BE2C (cell line): ENCODE results near the gene MGAT5.

Experiments
- DNase-seq: peaks from one replicate; pipeline ENCODE4 v3.0.0-alpha.2; 2020
- H3K27me3 ChIP-seq: fragments of 250-450 bp; sonication (Bioruptor Pico); 2 replicates; pipeline ENCODE4 v1.5.1; 2020; ENCODE audit warnings: mild to moderate bottlenecking
- H3K36me3 ChIP-seq: fragments of 250-450 bp; sonication (Bioruptor Pico); 2 replicates; pipeline ENCODE4 v1.5.1; 2020; ENCODE audit warnings: mild to moderate bottlenecking
- H3K4me1 ChIP-seq: fragments of 250-450 bp; sonication (Bioruptor Pico); 2 replicates; pipeline ENCODE4 v1.5.1; 2020
- H3K4me3 ChIP-seq: 2 replicates; pipeline ENCODE4 v1.5.1; 2011; ENCODE audit warnings: low read depth, low read length
- H3K9me3 ChIP-seq: fragments of 250-450 bp; sonication (Bioruptor Pico); 2 replicates; pipeline ENCODE4 v1.5.1; 2020
- TF ChIP-seq, protein P1 (sequence below): IDR thresholded peaks from 2 replicates; pipeline ENCODE4 v1.5.1; 2012; ENCODE audit warnings: mild to moderate bottlenecking, low read depth, low read length

MGAT5 gene

GRCh38 chr2:134354611-134355010 is 100.7 kb downstream of the MGAT5 start:
- TF ChIP-seq, protein P1, sequence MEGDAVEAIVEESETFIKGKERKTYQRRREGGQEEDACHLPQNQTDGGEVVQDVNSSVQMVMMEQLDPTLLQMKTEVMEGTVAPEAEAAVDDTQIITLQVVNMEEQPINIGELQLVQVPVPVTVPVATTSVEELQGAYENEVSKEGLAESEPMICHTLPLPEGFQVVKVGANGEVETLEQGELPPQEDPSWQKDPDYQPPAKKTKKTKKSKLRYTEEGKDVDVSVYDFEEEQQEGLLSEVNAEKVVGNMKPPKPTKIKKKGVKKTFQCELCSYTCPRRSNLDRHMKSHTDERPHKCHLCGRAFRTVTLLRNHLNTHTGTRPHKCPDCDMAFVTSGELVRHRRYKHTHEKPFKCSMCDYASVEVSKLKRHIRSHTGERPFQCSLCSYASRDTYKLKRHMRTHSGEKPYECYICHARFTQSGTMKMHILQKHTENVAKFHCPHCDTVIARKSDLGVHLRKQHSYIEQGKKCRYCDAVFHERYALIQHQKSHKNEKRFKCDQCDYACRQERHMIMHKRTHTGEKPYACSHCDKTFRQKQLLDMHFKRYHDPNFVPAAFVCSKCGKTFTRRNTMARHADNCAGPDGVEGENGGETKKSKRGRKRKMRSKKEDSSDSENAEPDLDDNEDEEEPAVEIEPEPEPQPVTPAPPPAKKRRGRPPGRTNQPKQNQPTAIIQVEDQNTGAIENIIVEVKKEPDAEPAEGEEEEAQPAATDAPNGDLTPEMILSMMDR = no peak
- Histone ChIP-seq H3K4me1 (peaks cover 5% of the 10 kb centered on the region; the same call in 1 of the 2 replicates), H3K4me3 (no peak overlapping the region), H3K9me3 (no peaks in the 10 kb centered on the region), H3K36me3 (peaks cover 2% of the 10 kb centered on the region; the same call in 1 of the 2 replicates), H3K27me3 (no peaks in the 10 kb centered on the region)
- DNase-seq = no peak

GRCh38 chr2:134357814-134358213 is 103.9 kb downstream of the MGAT5 start:
- Histone ChIP-seq H3K4me3 (no peak overlapping the region), H3K27me3 (no peaks in the 10 kb centered on the region), H3K36me3 (peaks cover 4% of the 10 kb centered on the region), H3K9me3 (no peaks in the 10 kb centered on the region), H3K4me1 (peaks cover 23% of the 10 kb centered on the region)
- TF ChIP-seq, protein P1 = no peak
- no peak for DNase-seq

GRCh38 chr2:134359367-134360081 is 105.7 kb downstream of the MGAT5 start:
- Histone ChIP-seq H3K36me3 (peaks cover 4% of the 10 kb centered on the region), H3K9me3 (no peaks in the 10 kb centered on the region), H3K4me1 (peaks cover 27% of the 10 kb centered on the region), H3K4me3 (0 out of 2 replicates have a peak overlapping the region, but pooled peaks have one; percentile 11), H3K27me3 (no peaks in the 10 kb centered on the region)
- DNase-seq = peak; percentile 71
- TF ChIP-seq, protein P1 = no peak

DNA sequence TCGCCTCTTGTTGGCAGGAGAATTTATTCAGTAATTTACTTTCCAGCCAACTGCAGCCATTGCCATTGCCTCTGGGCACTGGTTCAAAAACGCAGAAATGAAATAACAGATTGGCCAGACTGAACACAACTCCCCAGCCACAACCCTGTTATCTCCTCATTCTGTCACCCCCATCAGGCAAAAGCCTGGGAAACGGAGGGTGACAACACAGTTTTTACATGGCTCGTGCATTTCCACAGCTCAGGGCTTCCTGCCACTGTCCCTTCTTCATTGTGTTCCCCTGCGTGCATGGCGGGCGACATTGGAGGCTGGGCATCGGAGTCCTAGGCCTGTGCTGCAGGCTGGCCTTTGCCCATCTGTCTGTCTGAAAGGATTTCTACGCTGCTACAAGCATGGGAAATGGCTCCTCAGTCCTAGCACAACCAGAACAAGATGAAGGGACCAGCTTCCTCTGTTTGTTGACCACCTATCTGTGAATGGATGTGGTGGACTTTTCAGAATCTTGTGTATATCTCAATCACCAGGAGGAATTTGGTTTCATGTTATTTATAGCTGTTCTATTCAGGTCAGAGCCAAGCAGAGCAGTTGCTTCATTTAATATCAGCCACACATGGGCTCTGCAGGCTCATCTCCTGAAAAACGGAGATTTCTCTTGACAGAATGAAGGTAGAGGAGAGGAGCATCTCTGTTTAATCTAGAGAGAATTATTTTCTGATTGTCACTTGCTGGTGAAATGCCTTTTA is 107.0 kb downstream of the MGAT5 start:
- Histone ChIP-seq H3K4me3 (no peak overlapping the region; the same call in 1 of the 2 replicates), H3K36me3 (peaks cover 4% of the 10 kb centered on the region), H3K4me1 (peaks cover 27% of the 10 kb centered on the region), H3K27me3 (no peaks in the 10 kb centered on the region), H3K9me3 (no peaks in the 10 kb centered on the region)
- peak; percentile 66 for DNase-seq
- TF ChIP-seq, protein P1 = no peak

- Histone ChIP-seq H3K9me3 (no peaks in the 10 kb centered on the region), H3K4me1 (peaks cover 27% of the 10 kb centered on the region), H3K27me3 (no peaks in the 10 kb centered on the region), H3K4me3 (no peak overlapping the region), H3K36me3 (peaks cover 4% of the 10 kb centered on the region)
- DNase-seq = no peak
- TF ChIP-seq, protein P1 = no peak
Measured at GRCh38 chr2:134361648-134362047, 107.8 kb downstream of the MGAT5 start.
